Stomach (tissue), 9 donors: Measurements from ENCODE around the gene C16orf89. TPM values are rescaled to one million over a fixed set of nuclear protein-coding genes. Genes with fewer than 3 reads are reported as not detected.

Experiments
- DNase-seq, 2 donors: peaks; one replicate each; pipeline versions ENCODE4 v3.0.0 to v3.0.0-alpha.2; 2013 to 2019
- H3K27ac ChIP-seq, 5 donors: fragments of 200-600 bp in 4 of 5; sonication (generic) in 4 of 5; one replicate each; pipeline ENCODE4 v1.5.1; 2013 to 2019; ENCODE audit warnings: mild to moderate bottlenecking in 1 of 5, moderate library complexity in 1 of 5
- H3K27me3 ChIP-seq, 3 donors: fragments of 200-600 bp; sonication (generic); one replicate each; pipeline ENCODE4 v1.5.1; 2017 to 2019; ENCODE audit warnings: mixed run types in 1 of 3
- H3K36me3 ChIP-seq, 4 donors: fragments of 200-600 bp; sonication (generic); 1 replicate in 3 of 4; 2 replicates in 1 of 4; pipeline ENCODE4 v1.5.1; 2016 to 2019
- H3K4me1 ChIP-seq, 4 donors: fragments of 200-600 bp; sonication (generic); one replicate each; pipeline ENCODE4 v1.5.1; 2016 to 2019
- H3K4me3 ChIP-seq, 4 donors: fragments of 200-600 bp; sonication (generic) in 3 of 4; one replicate each; pipeline ENCODE4 v1.5.1; 2016 to 2019; ENCODE audit warnings: mild to moderate bottlenecking in 1 of 4
- H3K9me3 ChIP-seq, 4 donors: fragments of 200-600 bp; sonication (generic); one replicate each; pipeline ENCODE4 v1.5.1; 2016 to 2019
- EP300 ChIP-seq: sonication (generic); formaldehyde crosslinking; IDR thresholded peaks from one replicate; pipeline ENCODE4 v1.6.1; 2017; ENCODE audit warnings: antibody characterized with exemption
- POLR2A ChIP-seq, 4 donors: fragments of 450-650 bp; IDR thresholded peaks; one replicate each; pipeline ENCODE4 v1.6.1; 2016; ENCODE audit warnings: antibody characterized with exemption in 4 of 4, control low read depth in 2 of 4, mild to moderate bottlenecking in 1 of 4, moderate library complexity in 1 of 4
- POLR2AphosphoS5 ChIP-seq, 3 donors: sonication (generic); formaldehyde crosslinking; IDR thresholded peaks; one replicate each; pipeline ENCODE4 v1.6.1; 2016; ENCODE audit warnings: antibody characterized with exemption in 3 of 3
- WGBS, 5 donors: extraction: QIAGEN DNeasy Blood & Tissue Kit in 3 of 5; methylation state at CpG; one replicate each; pipeline versions ENCODE4 v1.1.5 to v1.1.7; 2013 to 2018; 5-methylcytosine and 5-hydroxymethylcytosine counted together
- intact Hi-C: fragments of 100-400 bp; cut with DNase I; formaldehyde crosslinking; loops from one replicate; pipeline ENCODE4 v1.15.1; 2023; ENCODE audit warnings: low total_unique reads
- polyA plus RNA-seq, 3 donors: library from polyadenylated mRNA; stranded (reverse); fragments of 200-250 nt; gene quantifications; one replicate each; pipeline ENCODE4 v1.2.3, GENCODE V29; 2013
- total RNA-seq, 5 donors: library from RNA; depleted of rRNA; stranded (reverse); fragments of >200 nt; gene quantifications; one replicate each; pipeline versions ENCODE4 v1.1.0 to v1.2.3, GENCODE V29; 2014 to 2016
- TF ChIP-seq, protein P1 (sequence below), 7 experiments: fragments of 450-650 bp in 4 of 7; fragments of 200-600 bp in 3 of 7; sonication (generic) in 3 of 7; IDR thresholded peaks; one replicate each; pipeline ENCODE4 v1.5.1; 2016 to 2019; ENCODE audit warnings: antibody characterized with exemption in 7 of 7, control low read depth in 2 of 7, mild to moderate bottlenecking in 1 of 7
- donor health status: healthy with polysubstance abuse.
- donor health status: Bipolar disorder and iron deficiency.
- donor health status: healthy.

C16orf89 gene
- total and polyA plus RNA-seq, 8 donors: 7.6 to 135 (median 71.1) TPM

DNA sequence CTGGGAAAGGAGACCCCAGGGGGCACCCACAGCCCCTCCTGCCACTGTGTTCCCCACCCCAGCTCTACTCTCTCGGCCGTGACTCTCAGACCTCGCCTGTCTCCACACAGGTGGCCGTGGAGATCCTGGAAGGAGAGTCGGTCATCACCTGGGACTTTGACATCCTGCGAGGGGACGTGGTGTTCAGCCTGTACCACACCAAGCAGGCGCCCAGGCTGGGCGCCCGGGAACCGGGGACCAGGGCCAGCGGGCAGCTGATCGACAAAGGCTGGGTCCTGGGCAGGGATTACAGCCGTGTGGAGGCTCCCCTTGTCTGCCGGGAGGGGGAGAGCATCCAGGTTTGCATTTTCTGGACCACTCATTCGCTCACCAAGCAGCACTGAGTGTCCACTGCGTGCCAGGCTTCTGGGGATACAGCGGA lies 57.4 kb downstream of the C16orf89 start:
- Histone ChIP-seq H3K36me3 (no peaks in the 10 kb centered on the region), H3K27me3 (peaks cover 0 to 16% (median 0%) of the 10 kb centered on the region in 3 donors), H3K4me3 (no peak overlapping the region), H3K9me3 (no peaks in the 10 kb centered on the region), H3K4me1 (no peaks in the 10 kb centered on the region), H3K27ac (no peak overlapping the region)
- intact Hi-C loops: no loop called here
- TF ChIP-seq POLR2AphosphoS5 (IDR thresholded peaks at IDR 0.05): no peak
- no peak for TF ChIP-seq EP300
- no peak for TF ChIP-seq POLR2A (IDR thresholded peaks at IDR 0.05)
- TF ChIP-seq, protein P1, sequence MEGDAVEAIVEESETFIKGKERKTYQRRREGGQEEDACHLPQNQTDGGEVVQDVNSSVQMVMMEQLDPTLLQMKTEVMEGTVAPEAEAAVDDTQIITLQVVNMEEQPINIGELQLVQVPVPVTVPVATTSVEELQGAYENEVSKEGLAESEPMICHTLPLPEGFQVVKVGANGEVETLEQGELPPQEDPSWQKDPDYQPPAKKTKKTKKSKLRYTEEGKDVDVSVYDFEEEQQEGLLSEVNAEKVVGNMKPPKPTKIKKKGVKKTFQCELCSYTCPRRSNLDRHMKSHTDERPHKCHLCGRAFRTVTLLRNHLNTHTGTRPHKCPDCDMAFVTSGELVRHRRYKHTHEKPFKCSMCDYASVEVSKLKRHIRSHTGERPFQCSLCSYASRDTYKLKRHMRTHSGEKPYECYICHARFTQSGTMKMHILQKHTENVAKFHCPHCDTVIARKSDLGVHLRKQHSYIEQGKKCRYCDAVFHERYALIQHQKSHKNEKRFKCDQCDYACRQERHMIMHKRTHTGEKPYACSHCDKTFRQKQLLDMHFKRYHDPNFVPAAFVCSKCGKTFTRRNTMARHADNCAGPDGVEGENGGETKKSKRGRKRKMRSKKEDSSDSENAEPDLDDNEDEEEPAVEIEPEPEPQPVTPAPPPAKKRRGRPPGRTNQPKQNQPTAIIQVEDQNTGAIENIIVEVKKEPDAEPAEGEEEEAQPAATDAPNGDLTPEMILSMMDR (IDR thresholded peaks at IDR 0.05): no peak
- DNase-seq: no peak
- WGBS, 5 donors: 80 to 93% (median 89%) methylated on average over 14 to 18 of the region's 18 CpGs

DNA sequence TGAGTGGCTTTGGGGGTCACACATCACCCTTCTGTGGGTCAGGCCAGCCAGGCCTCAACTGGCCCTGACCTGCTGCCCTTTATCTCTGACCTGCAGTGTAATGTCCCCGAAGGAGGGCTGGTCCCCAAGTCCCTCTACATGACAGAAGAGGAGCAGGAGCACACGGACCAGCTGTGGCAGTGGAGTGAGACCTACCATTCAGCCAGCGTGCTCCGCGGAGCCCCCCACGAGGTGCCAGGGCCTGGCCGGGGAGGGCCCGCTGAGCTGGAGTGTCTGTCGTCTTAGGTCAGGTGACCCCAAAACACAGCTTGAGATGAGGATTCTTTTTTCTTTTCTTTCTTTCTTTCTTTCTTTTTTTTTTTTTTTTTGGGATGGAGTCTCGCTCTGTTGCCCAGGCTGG lies 58.5 kb downstream of the C16orf89 start:
- Histone ChIP-seq H3K27ac (no peak overlapping the region), H3K36me3 (no peaks in the 10 kb centered on the region), H3K9me3 (no peaks in the 10 kb centered on the region), H3K4me3 (no peak overlapping the region), H3K4me1 (no peaks in the 10 kb centered on the region), H3K27me3 (peaks cover 0 to 22% (median 0%) of the 10 kb centered on the region in 3 donors)
- TF ChIP-seq POLR2AphosphoS5 (IDR thresholded peaks at IDR 0.05) (no peak), EP300 (no peak), POLR2A (IDR thresholded peaks at IDR 0.05) (no peak)
- TF ChIP-seq, protein P1 (IDR thresholded peaks at IDR 0.05): no peak
- DNase-seq: no peak
- 82 to 92% (median 89%) methylated on average over 10 of the region's 10 CpGs for WGBS, 5 donors
- intact Hi-C loops: no loop called here

DNA sequence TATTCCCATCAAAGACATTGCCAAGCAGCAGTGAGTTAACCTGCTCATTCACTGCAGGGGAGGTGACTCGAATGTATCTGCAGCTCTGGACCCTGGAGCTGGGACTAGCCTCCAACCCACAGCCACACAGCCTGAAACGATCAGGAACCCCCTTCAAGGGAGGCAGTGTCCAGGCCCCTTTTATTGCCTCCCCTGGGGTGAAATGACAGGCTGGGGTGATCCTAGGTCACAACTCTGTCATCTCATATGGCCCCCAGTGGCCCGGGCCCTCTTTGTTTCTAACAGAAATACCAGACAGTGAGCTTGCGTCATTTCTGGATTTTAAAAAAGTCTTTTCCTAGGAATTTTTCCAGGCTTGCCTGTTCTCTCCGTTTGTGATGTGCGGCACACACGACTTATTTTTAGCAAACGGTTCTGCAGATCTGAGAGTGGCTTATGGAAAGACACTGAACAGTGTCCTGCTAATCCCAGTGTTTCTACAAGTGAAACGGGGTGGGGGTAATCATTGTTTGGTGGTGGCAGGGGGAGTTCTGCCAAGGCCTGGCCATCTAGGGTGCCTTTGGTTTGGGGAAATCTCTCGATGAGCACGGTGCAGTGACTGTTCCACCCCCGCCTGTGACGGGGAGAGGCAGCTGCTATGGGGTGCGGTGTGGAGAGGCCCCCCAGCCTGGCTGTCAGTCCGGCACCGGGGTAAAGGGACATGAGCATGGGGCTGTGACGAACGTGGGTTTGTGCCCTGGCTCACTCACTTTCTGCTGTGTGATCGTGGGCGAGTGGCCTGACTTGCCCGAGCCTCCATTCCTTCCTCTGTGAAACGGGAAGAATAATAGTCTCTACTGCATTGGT lies 59.2 kb downstream of the C16orf89 start:
- 70 to 86% (median 84%) methylated on average over 13 to 22 of the region's 22 CpGs for WGBS, 5 donors
- H3K9me3 ChIP-seq: no peaks in the 10 kb centered on the region
- TF ChIP-seq, protein P1 (IDR thresholded peaks at IDR 0.05): no peak
- no peak for TF ChIP-seq EP300
- no peak for DNase-seq
- intact Hi-C loops: no loop called here
- H3K4me3 ChIP-seq: no peak overlapping the region
- H3K4me1 ChIP-seq: no peaks in the 10 kb centered on the region
- no peak overlapping the region for H3K27ac ChIP-seq
- H3K36me3 ChIP-seq: no peaks in the 10 kb centered on the region
- peaks cover 0 to 22% (median 0%) of the 10 kb centered on the region in 3 donors for H3K27me3 ChIP-seq

DNA sequence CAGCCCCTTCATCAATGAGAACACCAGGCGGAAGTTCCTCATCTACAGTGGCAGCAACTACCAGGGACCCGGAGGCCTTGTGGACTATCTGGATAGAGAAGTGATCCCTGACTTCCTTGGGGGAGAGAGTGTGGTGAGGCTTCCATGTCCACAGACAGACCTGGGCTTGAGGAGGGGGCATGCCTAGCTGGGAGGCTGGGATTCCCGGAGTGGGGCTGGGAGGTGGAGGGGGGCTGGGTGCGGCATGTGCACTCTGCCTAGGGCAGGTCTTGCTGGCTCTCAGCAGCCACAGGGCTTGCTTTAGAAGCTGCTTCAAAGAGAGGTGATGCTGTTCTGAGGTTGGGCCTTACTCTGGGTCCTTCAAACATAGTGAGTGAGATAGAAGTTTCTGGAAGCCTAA lies 59.8 kb downstream of the C16orf89 start:
- no peak overlapping the region for H3K4me3 ChIP-seq
- 62 to 94% (median 79%) methylated on average over 4 of the region's 4 CpGs for WGBS, 5 donors
- TF ChIP-seq, protein P1 (IDR thresholded peaks at IDR 0.05): no peak
- TF ChIP-seq POLR2A (IDR thresholded peaks at IDR 0.05) (no peak), POLR2AphosphoS5 (IDR thresholded peaks at IDR 0.05) (no peak), EP300 (no peak)

More for the DNA sequence above, 59.8 kb downstream of the C16orf89 start:
- Histone ChIP-seq H3K27me3 (peaks cover 0 to 16% (median 0%) of the 10 kb centered on the region in 3 donors), H3K9me3 (no peaks in the 10 kb centered on the region), H3K27ac (no peak overlapping the region), H3K36me3 (no peaks in the 10 kb centered on the region), H3K4me1 (no peaks in the 10 kb centered on the region)
- no peak for DNase-seq
- intact Hi-C loops: no loop called here
